SW 1271 (cell line): ENCODE data around the gene HOMEZ.
"Not testable (repeated sequence)": the region's sequence is repeated elsewhere in the genome, so short reads cannot be mapped to it uniquely, and the experiment has no call there.

Experiments used
- DNase-seq, 2 experiments: peaks; one replicate each; lab custom pipeline; 2025; lab: John Stamatoyannopoulos, UW

The HOMEZ gene

GRCh38 chr14:23281247-23281646, 4.7 kb downstream of the HOMEZ start:
- DNase-seq, result no peak

DNA sequence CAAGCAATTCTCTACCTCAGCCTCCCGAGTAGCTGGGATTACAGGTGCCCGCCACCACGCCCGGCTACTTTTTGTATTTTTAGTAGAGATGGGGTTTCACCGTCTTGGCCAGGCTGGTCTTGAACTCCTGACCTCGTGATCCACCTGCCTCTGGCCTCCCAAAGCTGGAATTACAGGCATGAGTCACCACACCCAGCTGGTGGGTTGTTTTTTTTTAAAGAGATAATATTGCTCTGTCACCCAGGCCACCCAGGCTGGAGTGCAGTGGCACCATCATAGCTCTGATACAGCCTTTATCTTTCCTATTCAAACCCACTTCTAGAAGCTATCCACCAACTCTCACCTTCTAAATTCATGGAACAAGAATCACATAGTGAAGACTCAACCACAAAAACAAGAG, 8.0 kb downstream of the HOMEZ start:
- not testable (repeated sequence) for DNase-seq

DNA sequence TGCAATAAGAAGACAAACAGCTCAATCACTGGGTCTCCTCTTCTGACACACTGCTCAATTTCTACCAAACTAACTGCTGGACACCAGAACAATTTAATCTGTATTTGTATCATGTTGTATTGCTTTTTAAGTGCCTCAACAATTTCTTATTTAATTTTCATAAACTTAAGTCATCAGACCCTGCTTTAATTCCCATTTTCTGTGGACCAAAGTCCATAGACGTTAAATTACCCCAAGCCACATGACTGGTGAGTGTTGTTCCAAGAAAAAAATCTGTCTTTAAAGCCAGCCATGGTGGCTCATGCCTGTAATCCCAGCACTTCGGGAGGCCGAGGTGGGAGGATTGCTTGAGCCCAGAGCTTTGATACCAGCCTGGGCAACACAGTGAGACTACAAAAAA, 8.7 kb downstream of the HOMEZ start:
- no peak for DNase-seq

DNA sequence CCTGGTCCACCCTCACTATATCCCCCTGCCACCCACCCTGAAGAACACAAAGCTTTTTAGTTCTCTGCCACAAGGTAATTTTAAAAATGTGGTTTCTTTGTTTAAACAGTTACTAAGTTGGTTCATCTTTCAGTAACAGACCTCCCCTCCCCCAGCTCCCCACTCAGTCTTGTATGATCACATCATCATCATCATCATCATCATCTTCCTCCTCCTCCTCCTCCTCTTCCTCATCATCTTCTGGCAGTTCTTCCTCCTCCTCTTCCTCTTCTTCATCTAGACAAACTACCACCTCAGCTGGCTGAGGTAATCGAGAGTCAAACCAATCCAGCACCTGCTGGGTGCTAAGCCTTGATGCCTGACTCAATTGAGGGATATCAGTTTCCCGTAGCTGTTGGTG, 10.5 kb downstream of the HOMEZ start:
- DNase-seq, result no peak

- no peak for DNase-seq
These were observed 16.7 kb downstream of the HOMEZ start for GRCh38 chr14:23269193-23269592.

DNA sequence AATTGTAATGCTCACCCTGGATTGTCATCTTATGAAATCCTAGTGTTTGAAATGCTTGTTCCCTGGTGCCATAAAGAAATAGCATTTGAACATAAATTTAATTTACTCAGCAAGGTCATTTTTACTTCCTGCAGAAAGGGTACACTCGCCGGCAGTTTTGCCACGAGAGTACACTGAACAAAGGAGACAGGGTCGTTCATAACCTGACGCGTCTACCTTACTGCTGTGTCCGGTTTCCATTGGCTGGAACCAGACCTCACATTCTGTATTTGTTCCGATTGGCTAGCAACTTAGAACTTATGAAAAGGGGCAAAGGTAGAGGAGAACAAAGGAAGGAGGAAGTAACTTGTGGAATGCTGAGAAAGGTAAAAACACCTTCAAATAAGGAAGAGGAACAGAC, 25.1 kb downstream of the HOMEZ start:
- not testable (repeated sequence) for DNase-seq

DNA sequence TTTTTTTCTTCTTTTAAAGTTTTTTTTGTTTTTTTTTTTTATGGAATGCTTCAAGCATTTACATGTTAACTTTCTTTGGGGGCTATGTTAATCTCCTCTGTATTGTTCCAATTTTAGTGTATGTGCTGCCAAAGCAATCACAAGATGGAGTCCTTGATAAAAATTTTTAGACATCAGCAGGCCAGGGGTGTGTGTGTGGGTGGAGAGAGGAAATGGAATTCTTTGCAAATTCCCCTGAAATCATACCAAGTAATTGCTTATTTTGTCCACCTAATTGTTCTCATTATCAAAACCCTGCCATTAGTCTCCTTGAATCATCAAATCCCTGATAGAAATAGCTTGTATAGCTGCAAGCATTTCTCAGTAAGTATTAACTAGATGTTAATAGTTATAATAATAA, 26.5 kb downstream of the HOMEZ start:
- DNase-seq, result no peak

GRCh38 chr14:23258256-23258655, 27.7 kb downstream of the HOMEZ start:
- no peak for DNase-seq

GRCh38 chr14:23252420-23253333, 33.3 kb downstream of the HOMEZ start:
- no peak for DNase-seq

DNA sequence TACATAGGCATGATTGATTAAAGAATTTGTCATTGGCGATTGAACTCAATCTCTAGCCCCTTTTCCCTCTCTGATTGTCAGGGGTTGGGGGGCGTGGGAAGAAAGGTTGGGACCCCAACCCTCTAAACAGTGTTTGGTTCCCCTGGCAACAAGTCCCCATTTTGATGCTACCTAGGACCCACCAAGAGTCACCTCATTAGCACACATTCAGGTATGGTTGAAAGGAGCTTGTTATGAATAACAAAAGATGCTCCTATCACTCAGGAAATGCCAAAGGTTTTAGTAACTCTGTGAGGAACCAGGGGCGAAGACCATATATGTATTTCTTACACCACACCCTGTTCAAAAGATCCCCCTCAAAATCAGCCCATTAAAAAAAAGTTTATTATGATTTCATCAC, 33.9 kb downstream of the HOMEZ start:
- no peak for DNase-seq

GRCh38 chr14:23249824-23250223, 36.1 kb downstream of the HOMEZ start:
- no peak for DNase-seq

DNA sequence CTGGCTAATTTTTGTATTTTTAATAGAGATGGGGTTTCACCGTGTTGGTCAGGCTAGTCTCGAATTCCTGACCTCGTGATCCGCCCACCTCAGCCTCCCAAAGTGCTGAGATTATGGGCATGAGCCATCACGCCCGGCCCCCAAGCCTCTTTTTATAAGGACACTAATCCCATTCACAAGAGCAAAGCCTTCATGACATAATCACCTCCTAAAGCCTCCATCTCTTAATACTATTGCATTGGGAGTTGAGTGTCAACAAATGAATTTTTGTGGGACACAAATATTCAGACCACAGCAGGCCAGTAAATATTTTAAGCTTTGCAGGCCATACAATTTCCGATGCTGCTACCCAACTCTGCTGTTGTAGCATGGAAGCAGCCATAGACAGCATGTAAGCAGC, 37.3 kb downstream of the HOMEZ start:
- no peak for DNase-seq

DNA sequence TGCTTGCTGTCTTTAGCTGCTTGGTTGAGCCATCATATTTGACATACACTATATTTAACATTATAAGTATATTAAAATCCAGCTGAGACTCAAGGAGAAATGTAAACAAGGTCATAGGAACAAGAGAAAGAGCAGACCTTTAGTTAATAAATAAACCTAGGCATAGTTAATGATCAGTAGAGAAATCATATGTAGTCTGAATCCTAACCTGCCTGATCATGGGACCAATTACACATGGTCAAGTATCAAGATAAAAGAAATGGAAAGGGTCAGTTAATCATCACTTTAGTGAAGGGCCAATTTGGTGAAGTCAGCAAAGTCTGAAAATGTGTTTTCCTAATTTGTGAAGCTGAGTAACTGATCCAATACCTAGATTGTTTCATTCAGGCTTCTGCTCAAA, 40.6 kb downstream of the HOMEZ start:
- DNase-seq, result no peak

GRCh38 chr14:23243066-23243465, 42.9 kb downstream of the HOMEZ start:
- DNase-seq, result no peak

- DNase-seq, result no peak
These were observed 43.9 kb downstream of the HOMEZ start for GRCh38 chr14:23242076-23242475.

DNA sequence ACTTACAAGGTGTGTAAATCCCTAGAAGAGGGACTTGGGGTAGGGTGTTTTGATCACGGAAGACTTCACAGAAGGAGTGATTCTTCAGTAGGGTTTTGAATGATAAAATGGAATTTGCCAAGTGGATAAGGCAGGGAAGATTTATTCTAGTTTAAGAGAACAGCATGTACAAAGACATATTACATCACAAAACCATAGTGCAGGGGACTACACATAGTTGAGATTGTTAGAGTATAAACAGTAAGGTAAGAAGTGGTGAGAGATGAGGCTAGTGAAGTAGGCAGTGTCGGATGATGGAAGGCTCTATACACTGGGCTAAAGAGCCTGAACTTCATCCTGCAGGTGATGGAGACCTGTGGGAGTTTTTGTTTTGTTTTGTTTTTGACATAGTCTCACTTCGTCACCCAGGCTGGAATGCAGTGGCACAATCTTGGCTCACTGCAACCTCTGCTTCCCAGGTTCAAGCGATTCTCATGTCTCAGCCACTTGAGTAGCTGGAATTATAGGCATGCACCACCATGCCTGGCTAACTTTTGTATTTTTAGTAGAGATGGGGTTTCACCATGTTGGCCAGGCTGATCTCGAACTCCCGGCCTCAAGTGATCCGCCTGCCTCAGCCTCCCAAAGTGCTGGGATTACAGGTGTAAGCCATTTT, 44.7 kb downstream of the HOMEZ start:
- not testable (repeated sequence) for DNase-seq

DNA sequence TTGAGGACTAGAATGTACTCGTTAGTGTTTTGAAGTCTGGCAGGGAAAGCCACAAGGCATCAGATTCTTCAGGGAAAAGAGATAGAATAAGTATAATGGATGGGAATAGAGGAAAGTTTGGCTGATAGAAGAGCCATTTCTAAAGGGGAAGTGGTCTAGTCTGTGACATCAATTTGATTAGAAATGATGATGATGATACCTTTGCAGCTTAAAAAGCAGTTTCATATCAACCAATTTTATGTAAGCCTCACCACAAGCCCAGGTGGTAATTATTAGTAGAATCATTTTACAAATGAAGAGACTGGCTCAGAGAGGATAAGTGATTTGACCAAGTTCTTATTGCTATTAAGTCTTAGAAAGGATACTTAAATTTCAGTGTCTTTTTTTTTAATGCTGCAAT, 45.3 kb downstream of the HOMEZ start:
- DNase-seq, result no peak

DNA sequence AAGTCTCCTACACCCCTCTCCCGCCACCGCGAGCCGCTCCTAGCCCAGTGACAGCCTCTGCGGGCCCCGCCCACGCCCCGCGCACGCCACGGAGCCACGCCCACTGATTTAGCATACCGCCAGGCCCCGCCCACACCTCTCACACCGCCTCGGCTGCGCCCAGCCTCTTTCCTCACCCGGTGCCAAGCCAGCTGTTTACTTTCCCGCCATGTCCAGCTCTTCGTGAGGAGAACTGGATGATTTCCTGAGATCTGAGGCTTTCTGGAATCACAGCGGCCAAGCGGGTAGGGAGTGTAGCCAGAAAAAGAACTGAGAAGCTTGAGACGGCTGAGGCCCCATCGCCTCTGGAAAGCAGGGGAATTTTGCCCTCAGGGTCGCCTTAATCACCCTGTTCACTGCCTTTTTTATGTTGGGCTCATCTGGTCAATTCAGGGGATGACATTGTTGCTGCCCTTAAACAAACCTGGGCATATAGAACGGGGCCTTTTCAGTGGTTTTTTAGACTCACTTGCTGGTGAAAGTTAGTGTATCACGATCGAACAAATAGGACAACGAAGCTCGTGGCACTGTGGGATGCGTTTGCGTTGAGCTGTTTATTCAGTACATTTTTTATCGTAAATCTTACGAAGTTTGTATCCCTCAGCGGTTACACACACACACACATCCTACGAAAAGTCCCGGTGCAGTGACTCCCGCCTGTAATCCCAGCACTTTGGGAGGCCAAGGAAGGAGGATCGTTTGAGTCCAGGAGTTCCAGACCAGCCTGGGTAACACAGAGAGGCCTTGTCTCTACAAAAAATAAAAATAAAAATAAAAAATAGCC, 47.9 kb downstream of the HOMEZ start, which contains the start of gene RNF212B:
TSS of gene RNF212B (plus strand) at position 165 of the 823 bp plus-strand sequence. CDS start 2,410 bp downstream, outside the sequence.
- peak in 1 of 2 experiments; percentile 11 for DNase-seq

DNA sequence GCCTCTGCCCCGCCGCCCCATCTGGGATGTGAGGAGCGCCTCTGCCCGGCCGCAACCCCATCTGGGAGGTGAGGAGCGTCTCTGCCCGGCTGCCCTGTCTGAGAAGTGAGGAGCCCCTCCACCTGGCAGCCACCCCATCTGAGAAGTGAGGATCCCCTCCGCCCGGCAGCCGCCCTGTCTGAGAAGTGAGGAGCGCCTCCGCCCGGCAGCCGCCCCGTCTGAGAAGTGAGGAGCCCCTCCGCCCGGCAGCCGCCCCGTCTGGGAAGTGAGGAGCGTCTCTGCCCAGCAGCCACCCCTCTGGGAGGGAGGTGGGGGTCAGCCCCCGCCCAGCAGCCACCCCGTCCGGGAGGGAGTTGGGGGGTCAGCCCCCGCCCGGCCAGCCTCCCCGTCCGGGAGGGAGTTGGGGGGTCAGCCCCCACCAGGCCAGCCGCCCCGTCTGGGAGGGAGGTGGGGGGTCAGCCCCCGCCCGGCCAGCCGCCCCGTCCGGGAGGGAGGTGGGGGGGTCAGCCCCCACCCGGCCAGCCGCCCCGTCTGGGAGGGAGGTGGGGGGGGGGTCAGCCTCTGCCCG, 53.6 kb downstream of the HOMEZ start:
- not testable (repeated sequence) for DNase-seq

DNA sequence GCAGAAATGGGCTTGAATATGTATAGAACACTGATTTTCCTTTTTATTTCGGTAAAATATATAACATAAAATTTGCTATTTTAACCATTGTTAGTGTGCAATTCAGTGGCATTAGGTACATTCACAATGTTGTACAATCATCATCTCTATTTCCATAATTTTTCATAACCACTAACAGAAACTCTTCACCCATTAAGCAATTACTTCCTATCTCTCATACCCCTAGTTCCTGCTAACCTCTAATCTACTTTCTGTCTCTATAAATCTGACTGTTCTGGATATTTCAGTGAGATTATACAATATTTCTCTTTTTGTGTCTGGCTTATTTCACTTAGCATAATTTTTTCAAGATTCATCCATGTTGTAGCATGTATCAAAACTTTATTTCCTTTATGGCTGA, 57.1 kb downstream of the HOMEZ start:
- DNase-seq, result no peak

DNA sequence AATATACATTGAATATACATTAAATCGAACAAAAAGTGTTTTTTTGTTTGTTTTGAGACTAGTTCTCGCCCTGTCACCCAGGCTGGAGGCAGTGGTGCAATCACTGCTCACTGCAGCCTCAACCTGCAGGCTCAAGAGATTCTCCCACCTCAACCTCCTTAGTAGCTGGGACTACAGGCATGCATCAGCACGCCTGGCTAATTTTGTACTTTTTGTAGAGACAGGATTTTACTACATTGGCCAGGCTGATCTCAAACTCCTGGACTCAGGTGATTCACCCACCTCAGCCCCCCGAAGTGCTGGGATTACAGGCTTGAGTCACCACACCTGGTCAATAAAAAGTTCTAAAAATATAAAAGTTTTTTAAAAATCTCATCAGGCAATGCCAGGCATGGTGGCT, 58.4 kb downstream of the HOMEZ start:
- no peak for DNase-seq

GRCh38 chr14:23224958-23225357, 61.0 kb downstream of the HOMEZ start:
- DNase-seq, result not testable (repeated sequence)
